ENCODE results near the gene PRPF4. TPM values are rescaled to one million over a fixed set of nuclear protein-coding genes. Genes with fewer than 3 reads are reported as not detected.

The PRPF4 gene
- total and polyA plus RNA-seq, 9 of the 15 experiments (the other 6 are each of a cell fraction or from before 2014, with no cell fraction given): 25.8 to 66.0 (median 39.8) TPM

DNA sequence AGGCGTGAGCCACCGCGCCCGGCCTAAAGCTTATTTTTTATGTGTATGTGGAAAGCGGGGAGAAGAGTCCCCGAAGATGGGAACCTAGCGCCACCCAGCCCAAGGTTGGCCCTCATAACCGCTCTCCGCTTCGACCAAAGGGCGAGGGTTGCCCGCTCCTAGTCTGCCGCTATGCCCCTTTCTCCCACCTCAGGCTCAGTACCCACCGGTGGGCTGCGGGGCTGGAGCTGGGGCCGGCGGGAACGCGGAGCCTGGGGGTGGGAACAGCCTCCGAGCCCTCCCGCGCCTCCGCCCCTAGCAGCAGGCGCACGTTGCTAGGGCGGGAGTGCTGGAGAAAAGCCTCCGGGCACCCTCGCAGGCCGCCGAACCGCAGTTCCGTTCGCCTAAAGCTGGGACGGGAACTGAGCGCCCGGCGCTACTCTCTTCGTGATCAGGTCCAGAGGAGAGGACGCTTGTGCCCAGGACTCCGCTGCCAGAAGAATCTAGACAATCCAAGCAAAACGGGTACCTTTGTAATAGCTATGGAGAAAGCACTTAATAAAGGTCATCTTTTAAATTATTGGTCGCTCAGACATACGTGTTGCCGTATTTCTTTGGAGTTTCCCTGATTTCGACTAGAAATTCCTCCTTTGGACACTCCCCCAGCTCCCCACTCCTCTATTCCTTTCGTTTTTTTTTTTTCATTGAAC is 64.7 kb downstream of the PRPF4 start, which contains the start of gene WDR31 (continued):
- no peak for TF ChIP-seq CBFA2T2 (conservative IDR thresholded peaks at IDR 0.05)
- TF ChIP-seq, protein P1, sequence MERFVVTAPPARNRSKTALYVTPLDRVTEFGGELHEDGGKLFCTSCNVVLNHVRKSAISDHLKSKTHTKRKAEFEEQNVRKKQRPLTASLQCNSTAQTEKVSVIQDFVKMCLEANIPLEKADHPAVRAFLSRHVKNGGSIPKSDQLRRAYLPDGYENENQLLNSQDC (CRISPR knock-in tag; IDR thresholded peaks at IDR 0.05): peak; percentile 64; the same call in 1 of the 2 replicates
- peak; percentile 82 for TF ChIP-seq POLR2A (conservative IDR thresholded peaks at IDR 0.05)
- TF ChIP-seq, protein P2, sequence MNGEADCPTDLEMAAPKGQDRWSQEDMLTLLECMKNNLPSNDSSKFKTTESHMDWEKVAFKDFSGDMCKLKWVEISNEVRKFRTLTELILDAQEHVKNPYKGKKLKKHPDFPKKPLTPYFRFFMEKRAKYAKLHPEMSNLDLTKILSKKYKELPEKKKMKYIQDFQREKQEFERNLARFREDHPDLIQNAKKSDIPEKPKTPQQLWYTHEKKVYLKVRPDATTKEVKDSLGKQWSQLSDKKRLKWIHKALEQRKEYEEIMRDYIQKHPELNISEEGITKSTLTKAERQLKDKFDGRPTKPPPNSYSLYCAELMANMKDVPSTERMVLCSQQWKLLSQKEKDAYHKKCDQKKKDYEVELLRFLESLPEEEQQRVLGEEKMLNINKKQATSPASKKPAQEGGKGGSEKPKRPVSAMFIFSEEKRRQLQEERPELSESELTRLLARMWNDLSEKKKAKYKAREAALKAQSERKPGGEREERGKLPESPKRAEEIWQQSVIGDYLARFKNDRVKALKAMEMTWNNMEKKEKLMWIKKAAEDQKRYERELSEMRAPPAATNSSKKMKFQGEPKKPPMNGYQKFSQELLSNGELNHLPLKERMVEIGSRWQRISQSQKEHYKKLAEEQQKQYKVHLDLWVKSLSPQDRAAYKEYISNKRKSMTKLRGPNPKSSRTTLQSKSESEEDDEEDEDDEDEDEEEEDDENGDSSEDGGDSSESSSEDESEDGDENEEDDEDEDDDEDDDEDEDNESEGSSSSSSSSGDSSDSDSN (IDR thresholded peaks at IDR 0.05; ENCODE audit: borderline replicate concordance in 1 of 2, low read depth in 2 of 2, low read length in 2 of 2): peak; percentile 65 to 92; a peak in 2 of 4 replicates
- no peak; the same call in 1 of the 2 replicates for TF ChIP-seq ZNF12 (CRISPR knock-in tag; IDR thresholded peaks at IDR 0.05)
- peak; percentile 92 for TF ChIP-seq DIDO1 (tag; IDR thresholded peaks at IDR 0.05; ENCODE audit: low read depth)
- 0 out of 2 replicates have a peak, but pooled peaks have one; percentile 64 for TF ChIP-seq JUN (IDR thresholded peaks at IDR 0.05; ENCODE audit: borderline replicate concordance, low read depth, low read length)
- no peak for TF ChIP-seq JUN (CRISPR knock-in tag; IDR thresholded peaks at IDR 0.05; ENCODE audit: borderline replicate concordance)
- no peak for TF ChIP-seq PKNOX1 (IDR thresholded peaks at IDR 0.05)
- peak in 1 of 2 experiments; percentile 95; a peak in 2 of 3 replicates for TF ChIP-seq CBX3 (IDR thresholded peaks at IDR 0.05; ENCODE audit: borderline replicate concordance in 1 of 2, low read length in 2 of 2)
- peak; percentile 98 for TF ChIP-seq RBM22 (IDR thresholded peaks at IDR 0.05; ENCODE audit: low read depth, low read length, poor library complexity, severe bottlenecking)
- peak; percentile 97 for TF ChIP-seq XRCC5 (IDR thresholded peaks at IDR 0.05; ENCODE audit: low read depth, low read length)
- peak; percentile 88 for TF ChIP-seq NEUROD1 (IDR thresholded peaks at IDR 0.05; ENCODE audit: borderline replicate concordance, low read depth, low read length, partially characterized antibody)
- TF ChIP-seq ID3 (CRISPR knock-in tag; IDR thresholded peaks at IDR 0.05): no peak
- TF ChIP-seq ID3 (tag; IDR thresholded peaks at IDR 0.05): 0 out of 2 replicates have a peak, but pooled peaks have one; percentile 13
- TF ChIP-seq SMAD1 (IDR thresholded peaks at IDR 0.05; ENCODE audit: low read depth, low read length, partially characterized antibody): peak; percentile 45
- TF ChIP-seq THAP12 (CRISPR knock-in tag; IDR thresholded peaks at IDR 0.05): no peak
- peak; percentile 83 for TF ChIP-seq SUPT5H (IDR thresholded peaks at IDR 0.05)
- TF ChIP-seq ATF1 (CRISPR knock-in tag; IDR thresholded peaks at IDR 0.05): no peak
- peak; percentile 67 for TF ChIP-seq ATF1 (tag; IDR thresholded peaks at IDR 0.05)
- TF ChIP-seq CXXC5 (CRISPR knock-in tag; IDR thresholded peaks at IDR 0.05): peak; percentile 94
- TF ChIP-seq ZNF24 (IDR thresholded peaks at IDR 0.05): peak; percentile 63
- TF ChIP-seq ZNF830 (CRISPR knock-in tag; IDR thresholded peaks at IDR 0.05): no peak
- TF ChIP-seq E2F3 (CRISPR knock-in tag; IDR thresholded peaks at IDR 0.05): peak; percentile 59; the same call in 1 of the 2 replicates

All from K562 (cell line).